Sigmoid colon (tissue), 4 donors: ENCODE results near the gene KLHL29.

Experiments used
- CTCF ChIP-seq, 4 experiments: fragments of 450-650 bp in 3 of 4; fragments of 200-600 bp in 1 of 4; IDR thresholded peaks; one replicate each; pipeline ENCODE4 v1.5.1; 2016 to 2019; ENCODE audit warnings: antibody characterized with exemption in 4 of 4, mild to moderate bottlenecking in 3 of 4, moderate library complexity in 2 of 4
- POLR2AphosphoS5 ChIP-seq, 4 donors: sonication (generic); formaldehyde crosslinking; IDR thresholded peaks; one replicate each; pipeline ENCODE4 v1.6.1; 2017; ENCODE audit warnings: antibody characterized with exemption in 4 of 4

GRCh38 chr2:23423873-23424680 lies 39.1 kb downstream of the KLHL29 start:
- TF ChIP-seq CTCF (IDR thresholded peaks at IDR 0.05), result no peak
- no peak for TF ChIP-seq POLR2AphosphoS5 (IDR thresholded peaks at IDR 0.05)
